Endothelial cell of umbilical vein (primary cell): Measurements from ENCODE around the gene CRTC1. TPM values are rescaled to one million over a fixed set of nuclear protein-coding genes. Genes with fewer than 3 reads are reported as not detected.

Experiments used
- BruUV-seq: library from RNA; stranded (reverse); fragments of 400-500 nt; replicated peaks from 2 replicates; lab custom pipeline; 2021; lab: Mats Ljungman, UMichigan
- CTCF ChIA-PET: fragments of 300-600, 350-600 bp; sonication (Branson Sonifier 250); formaldehyde crosslinking; loops from one replicate; lab custom pipeline; 2021; ENCODE audit warnings: antibody characterized with exemption, inconsistent platforms; lab: Charles Lee
- POLR2A ChIA-PET: fragments of 300-600, 350-600 bp; sonication (Branson Sonifier 250); formaldehyde crosslinking; loops from one replicate; lab custom pipeline; 2021; ENCODE audit warnings: antibody characterized with exemption, inconsistent platforms; lab: Charles Lee
- DNase-seq: peaks from one replicate; pipeline ENCODE4 v3.0.0-alpha.2; 2011; ENCODE audit warnings: low read depth, low spot score
- FAIRE-seq: peaks from 2 replicates; lab custom pipeline; 2011; peaks lifted over from hg19 to GRCh38; lab: Jason Lieb, UNC
- H2AFZ ChIP-seq: 2 replicates; pipeline ENCODE4 v1.6.0; 2012; ENCODE audit warnings: low read depth, low read length, control low read depth, inconsistent platforms
- H3K27ac ChIP-seq: 2 replicates; pipeline ENCODE4 v1.5.1; 2011; ENCODE audit warnings: low read depth, mild to moderate bottlenecking, control low read depth, low read length, moderate library complexity; ENCODE audit not compliant: insufficient read depth
- H3K27me3 ChIP-seq, 2 experiments: 2 replicates each; pipeline versions ENCODE4 v1.6.0 to v1.6.1; 2011; ENCODE audit warnings: low read length in 2 of 2, mixed read lengths in 1 of 2; ENCODE audit not compliant: control insufficient read depth in 2 of 2, insufficient read depth in 2 of 2
- H3K36me3 ChIP-seq, 2 experiments: 2 replicates in 1 of 2; 3 replicates in 1 of 2; pipeline ENCODE4 v1.5.1; 2011; ENCODE audit warnings: low read length in 2 of 2, mild to moderate bottlenecking in 1 of 2, moderate library complexity in 1 of 2; ENCODE audit not compliant: control insufficient read depth in 2 of 2, insufficient read depth in 2 of 2; ENCODE audit errors: extremely low read depth in 1 of 2
- H3K4me1 ChIP-seq: 3 replicates; pipeline ENCODE4 v1.5.1; 2011; ENCODE audit warnings: mild to moderate bottlenecking, low read length; ENCODE audit not compliant: control insufficient read depth, insufficient read depth; ENCODE audit errors: extremely low read depth
- H3K4me2 ChIP-seq: 2 replicates; pipeline ENCODE4 v1.6.1; 2011; ENCODE audit warnings: low read length, control low read depth, mixed read lengths; ENCODE audit not compliant: insufficient read depth
- H3K4me3 ChIP-seq, 3 experiments: fragments of 200-600 bp in 1 of 3; sonication (generic), shearing (Covaris generic) in 1 of 3; replicated peaks in 1 of 3; 2 replicates each; pipeline ENCODE4 v1.5.1; 2011 to 2016; ENCODE audit warnings: control low read depth in 3 of 3, low read length in 3 of 3, mild to moderate bottlenecking in 2 of 3, inconsistent platforms in 1 of 3, low read depth in 1 of 3, moderate library complexity in 1 of 3; ENCODE audit not compliant: insufficient read depth in 1 of 3
- H3K79me2 ChIP-seq: 2 replicates; pipeline ENCODE4 v1.6.0; 2012; ENCODE audit warnings: low read length, inconsistent platforms; ENCODE audit not compliant: control insufficient read depth, insufficient read depth
- H3K9ac ChIP-seq: replicated peaks from 2 replicates; pipeline ENCODE3; 2011; ENCODE audit warnings: low read length, control low read depth; ENCODE audit not compliant: insufficient read depth; ENCODE audit errors: extremely low read depth
- H3K9me1 ChIP-seq: replicated peaks from 3 replicates; pipeline ENCODE4 v1.6.0; 2011; ENCODE audit warnings: mild to moderate bottlenecking, low read length; ENCODE audit not compliant: control insufficient read depth, insufficient read depth; ENCODE audit errors: extremely low read depth
- H3K9me3 ChIP-seq: replicated peaks from 2 replicates; pipeline ENCODE4 v1.5.1; 2012; ENCODE audit warnings: low read length, inconsistent platforms; ENCODE audit not compliant: control insufficient read depth, insufficient read depth
- H4K20me1 ChIP-seq: replicated peaks from 2 replicates; pipeline ENCODE3; 2011; ENCODE audit warnings: mild to moderate bottlenecking, low read length; ENCODE audit not compliant: control insufficient read depth, insufficient read depth; ENCODE audit errors: extremely low read depth
- CTCF ChIP-seq, 2 donors: IDR thresholded peaks; 1 replicate in 1 of 2; 2 replicates in 1 of 2; pipeline ENCODE4 v1.5.1; 2011; ENCODE audit warnings: low read length in 2 of 2, mild to moderate bottlenecking in 2 of 2, moderate library complexity in 2 of 2, control low read depth in 1 of 2, inconsistent platforms in 1 of 2, low read depth in 1 of 2; ENCODE audit not compliant: insufficient read depth in 1 of 2; ENCODE audit errors: extremely low read depth in 1 of 2
- EZH2 ChIP-seq: IDR thresholded peaks from 2 replicates; pipeline ENCODE4 v1.6.1; 2012; ENCODE audit warnings: borderline replicate concordance, low read depth, mild to moderate bottlenecking, moderate library complexity, low read length, inconsistent platforms; ENCODE audit not compliant: severe bottlenecking
- FOS ChIP-seq: IDR thresholded peaks from 2 replicates; pipeline ENCODE4 v1.6.1; 2011; ENCODE audit warnings: mild to moderate bottlenecking, low read length, moderate library complexity, borderline replicate concordance; ENCODE audit not compliant: insufficient read depth
- GATA2 ChIP-seq: IDR thresholded peaks from 2 replicates; pipeline ENCODE4 v1.7.0; 2011; ENCODE audit warnings: low read depth, mild to moderate bottlenecking, moderate library complexity, mixed read lengths, low read length; ENCODE audit not compliant: insufficient read length, insufficient read depth
- JUN ChIP-seq: IDR thresholded peaks from 2 replicates; pipeline ENCODE4 v1.6.1; 2011; ENCODE audit warnings: borderline replicate concordance, low read depth; ENCODE audit not compliant: insufficient read length, insufficient read depth
- MAX ChIP-seq: IDR thresholded peaks from 2 replicates; pipeline ENCODE4 v1.6.1; 2011; ENCODE audit not compliant: insufficient read depth, insufficient read length
- MYC ChIP-seq: IDR thresholded peaks from one replicate; pipeline ENCODE4 v1.6.1; 2011; ENCODE audit warnings: mild to moderate bottlenecking, low read depth, low read length
- POLR2A ChIP-seq: IDR thresholded peaks from 2 replicates; pipeline ENCODE4 v1.6.1; 2012; ENCODE audit warnings: low read depth, mild to moderate bottlenecking, control low read depth, low read length
- POLR2AphosphoS5 ChIP-seq: IDR thresholded peaks from 2 replicates; pipeline ENCODE4 v1.6.1; 2012; ENCODE audit warnings: low read depth, mild to moderate bottlenecking, control low read depth, low read length, moderate library complexity; ENCODE audit not compliant: insufficient read depth
- dilution Hi-C: fragments of 300-500 bp; cut with MboI; formaldehyde crosslinking; loops from one replicate; pipeline ENCODE4 v1.15.0; 2019; ENCODE audit warnings: low sequenced_read_pairs; ENCODE audit not compliant: extremely low pct_ligation_motif_present
- intact Hi-C: fragments of 100-400 bp; cut with micrococcal nuclease; formaldehyde crosslinking; loops from one replicate; pipeline ENCODE4 v1.10.0; 2022
- polyA plus RNA-seq, 4 experiments: library from polyadenylated mRNA; depleted of rRNA in 3 of 4; stranded (reverse) in 3 of 4; unstranded in 1 of 4; fragments of >200 nt; gene quantifications; 2 replicates each; pipeline versions ENCODE4 v1.2.1 to v1.2.3, GENCODE V29; 2011 to 2012; ENCODE audit warnings: missing spikeins in 1 of 4
- total RNA-seq: library from RNA; stranded (reverse); gene quantifications from 2 replicates; pipeline ENCODE4 v1.2.3, GENCODE V29; 2021

The CRTC1 gene
- total and polyA plus RNA-seq, 2 donors (not counting 3 experiments of a cell fraction or from before 2014, with no cell fraction given), result 4.2 to 11.4 TPM

GRCh38 chr19:18704054-18704453 lies 20.6 kb downstream of the CRTC1 start:
- Histone ChIP-seq H3K4me1 (peaks cover 3% of the 10 kb centered on the region), H3K4me2 (no peak overlapping the region), H3K9me3 (no peaks in the 10 kb centered on the region), H3K9ac (no peak overlapping the region), H3K27ac (no peak overlapping the region), H3K27me3 (no peaks in the 10 kb centered on the region), H3K4me3 (no peak overlapping the region), H3K36me3 (no peaks in the 10 kb centered on the region), H3K79me2 (no peaks in the 10 kb centered on the region), H2AFZ (no peak overlapping the region), H3K9me1 (no peaks in the 10 kb centered on the region), H4K20me1 (no peaks in the 10 kb centered on the region)
- no peak for DNase-seq
- POLR2A ChIA-PET, result no interaction called here
- TF ChIP-seq CTCF (IDR thresholded peaks at IDR 0.05; ENCODE audit: extremely low read depth in 1 of 2, insufficient read depth in 1 of 2, low read depth in 1 of 2, low read length in 2 of 2) (no peak), MYC (no peak), JUN (no peak), POLR2AphosphoS5 (no peak), GATA2 (no peak), MAX (no peak), POLR2A (no peak), FOS (no peak), EZH2 (no peak)
- FAIRE-seq, result no peak
- no TSS peak for BruUV-seq
- CTCF ChIA-PET, result no interaction called here
- intact Hi-C loops, result no loop called here
- dilution Hi-C loops, result no loop called here
